Large intestine (tissue), 3 donors: ENCODE results near the gene MGAT4A. TPM values are rescaled to one million over a fixed set of nuclear protein-coding genes. Genes with fewer than 3 reads are reported as not detected.

Experiments
- DNase-seq, 2 donors: peaks; one replicate each; pipeline versions ENCODE4 v3.0.0 to v3.0.0-alpha.2; 2013
- H3K27ac ChIP-seq: one replicate; pipeline ENCODE4 v1.5.1; 2013; ENCODE audit warnings: low read length
- H3K27me3 ChIP-seq: 2 replicates; pipeline ENCODE4 v1.6.1; 2013; ENCODE audit warnings: low read length; ENCODE audit not compliant: control insufficient read depth, insufficient read depth
- H3K36me3 ChIP-seq: 2 replicates; pipeline ENCODE4 v1.6.1; 2013; ENCODE audit warnings: low read length; ENCODE audit not compliant: control insufficient read depth, insufficient read depth
- H3K4me1 ChIP-seq: one replicate; pipeline ENCODE4 v1.6.1; 2013; ENCODE audit warnings: low read length; ENCODE audit not compliant: control insufficient read depth, insufficient read depth
- H3K4me3 ChIP-seq: one replicate; pipeline ENCODE4 v1.5.1; 2013; ENCODE audit warnings: low read length
- H3K9me3 ChIP-seq: one replicate; pipeline ENCODE4 v1.6.1; 2013; ENCODE audit warnings: mild to moderate bottlenecking, low read depth, low read length, moderate library complexity; ENCODE audit not compliant: control insufficient read depth
- WGBS: methylation state at CpG from one replicate; pipeline ENCODE4 v1.1.5; 2013; ENCODE audit warnings: low lambda C conversion rate; ENCODE audit not compliant: insufficient coverage; 5-methylcytosine and 5-hydroxymethylcytosine counted together
- polyA plus RNA-seq: library from polyadenylated mRNA; unstranded; fragments of 120-200 nt; gene quantifications from one replicate; pipeline ENCODE4 v1.2.1, GENCODE V29; 2013

The MGAT4A gene
- polyA plus RNA-seq, 1 donor: 37.5 TPM

DNA sequence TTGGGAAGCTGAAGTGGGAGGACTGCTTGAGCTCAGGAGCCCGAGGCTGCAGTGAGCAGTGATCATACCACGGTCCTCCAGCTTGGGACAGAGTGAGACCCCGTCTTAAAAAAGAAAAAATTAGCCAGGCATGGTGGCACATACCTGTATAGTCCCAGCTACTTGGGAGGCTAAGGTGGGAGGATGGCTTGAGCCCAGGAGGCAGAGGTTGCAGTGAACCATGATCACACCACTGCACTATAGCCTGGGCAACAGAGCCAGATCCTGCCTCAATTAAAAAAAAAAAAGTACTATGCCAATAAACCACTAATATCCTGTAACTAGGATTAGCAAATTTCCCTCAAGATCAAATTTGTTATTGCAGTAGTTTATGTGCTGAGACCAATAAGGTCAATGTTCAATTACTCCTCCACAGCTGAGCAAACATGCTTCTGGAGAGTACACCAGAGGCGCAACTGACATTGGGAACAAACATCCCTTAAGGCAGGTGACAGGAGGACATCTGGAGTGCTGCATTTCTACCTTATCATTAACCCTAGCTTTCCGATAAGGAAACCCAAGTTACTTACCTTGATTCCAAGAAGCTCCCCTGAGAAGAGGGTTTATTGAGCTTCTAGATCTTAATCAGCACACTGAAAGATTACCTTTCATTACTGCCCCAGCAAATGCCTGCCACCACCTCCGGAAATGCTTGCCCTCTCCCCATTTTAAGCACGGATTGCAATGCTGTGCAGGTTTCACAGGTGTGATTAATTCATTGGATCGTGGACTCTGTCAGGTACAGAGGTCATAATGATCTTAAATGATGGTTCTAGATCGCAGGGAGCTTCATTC, 26.2 kb downstream of the MGAT4A start:
- peaks cover 45% of the 10 kb centered on the region for H3K4me1 ChIP-seq
- no CpG with 5 or more reads among the region's 9 CpGs for WGBS
- H3K27me3 ChIP-seq: no peaks in the 10 kb centered on the region
- H3K36me3 ChIP-seq: no peaks in the 10 kb centered on the region
- peak overlapping the region; percentile 77 for H3K27ac ChIP-seq
- H3K4me3 ChIP-seq: no peak overlapping the region
- peak; percentile 91 to 97 for DNase-seq
- H3K9me3 ChIP-seq: no peaks in the 10 kb centered on the region

DNA sequence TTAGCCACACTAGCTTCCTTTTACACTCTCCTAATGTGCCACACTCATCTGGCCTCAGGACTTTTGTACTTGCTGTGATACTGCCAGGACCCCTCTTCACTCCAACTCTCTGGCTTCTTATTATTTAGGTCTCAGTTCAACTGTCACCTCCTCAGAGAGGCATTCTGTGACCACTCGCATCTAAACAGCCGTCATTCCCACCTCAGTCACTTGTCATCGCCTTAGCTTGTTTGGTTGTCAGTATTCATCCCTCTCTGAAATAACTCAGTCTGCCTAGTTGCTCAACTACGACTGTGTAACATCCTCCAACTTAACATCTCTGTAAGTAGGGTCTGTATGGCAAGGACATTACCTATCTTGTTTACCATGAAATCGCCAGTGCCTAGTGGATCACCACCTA, 27.2 kb downstream of the MGAT4A start:
- Histone ChIP-seq H3K4me1 (peaks cover 49% of the 10 kb centered on the region), H3K36me3 (no peaks in the 10 kb centered on the region), H3K27me3 (no peaks in the 10 kb centered on the region), H3K4me3 (no peak overlapping the region), H3K27ac (peak overlapping the region; percentile 77), H3K9me3 (no peaks in the 10 kb centered on the region)
- DNase-seq: no peak
- 100% methylated on average over 1 of the region's 5 CpGs for WGBS

DNA sequence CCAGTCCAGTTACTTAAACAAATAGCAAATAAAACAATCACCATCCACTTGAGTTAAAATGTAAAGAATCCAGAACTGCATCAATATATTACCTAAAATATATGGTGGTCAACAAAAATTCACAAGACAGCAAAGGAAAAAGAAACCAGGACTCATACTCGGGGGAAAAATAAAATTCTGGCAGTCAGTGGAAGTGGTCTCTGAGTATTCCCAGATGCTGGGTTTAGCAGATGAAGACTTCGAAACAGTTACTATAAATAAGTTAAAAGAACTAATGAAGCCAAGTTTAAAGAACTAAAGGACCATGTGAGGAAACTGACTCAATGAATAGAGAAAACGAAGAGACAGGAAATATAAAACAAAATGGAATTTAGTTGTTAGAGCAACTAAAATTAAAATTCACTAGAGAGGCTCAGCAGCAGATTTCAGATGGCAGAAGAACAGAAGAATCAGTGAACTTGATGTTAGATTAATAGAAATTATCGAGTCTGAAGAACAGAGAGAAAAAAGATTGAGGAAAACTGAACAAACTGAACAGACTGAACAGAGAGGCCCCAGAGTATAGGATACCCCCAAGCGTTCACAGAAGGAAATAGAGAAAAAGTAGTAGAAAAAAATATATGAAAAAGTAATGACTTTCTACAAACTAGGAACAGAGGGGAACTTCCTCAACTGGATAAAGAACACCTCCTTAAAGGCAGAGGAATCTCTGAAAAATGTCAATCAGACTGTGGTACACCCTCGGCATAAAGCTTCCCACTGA, 27.9 kb downstream of the MGAT4A start:
- Histone ChIP-seq H3K4me3 (no peak overlapping the region), H3K36me3 (no peaks in the 10 kb centered on the region), H3K9me3 (no peaks in the 10 kb centered on the region), H3K4me1 (peaks cover 49% of the 10 kb centered on the region), H3K27ac (peak overlapping the region; percentile 77), H3K27me3 (no peaks in the 10 kb centered on the region)
- 63% methylated on average over 4 of the region's 6 CpGs for WGBS
- no peak for DNase-seq

DNA sequence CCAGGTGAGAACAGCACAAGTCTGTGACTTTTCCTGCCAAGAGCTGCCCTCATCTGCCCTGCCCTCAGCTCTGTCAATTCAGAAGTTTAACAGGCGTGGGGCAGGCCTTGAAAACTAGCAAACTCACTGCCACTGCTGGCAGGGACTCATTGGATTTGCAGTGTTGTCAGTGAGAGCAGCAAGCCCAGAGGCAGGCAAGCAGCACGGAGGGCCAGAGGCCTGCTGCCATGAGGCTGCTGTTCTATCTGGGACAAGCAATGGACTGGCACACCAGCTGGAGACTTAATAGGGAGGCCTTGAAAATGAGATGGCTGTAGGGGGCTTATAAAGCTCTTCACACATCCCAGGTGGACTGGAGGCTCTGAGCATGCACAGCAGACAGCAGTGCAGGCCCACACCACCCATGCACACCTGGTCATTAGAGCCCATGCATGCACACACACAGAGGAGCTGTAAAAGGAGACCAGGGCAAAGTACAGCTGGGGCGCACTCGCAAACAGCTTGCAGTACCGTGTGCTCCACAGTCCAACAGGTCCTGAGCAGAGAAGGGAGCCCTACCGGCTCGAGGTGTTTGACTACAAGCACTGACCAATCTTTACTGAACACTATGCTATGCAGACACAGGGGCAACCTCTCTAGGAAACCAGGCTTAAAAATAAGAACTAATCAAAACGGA, 28.7 kb downstream of the MGAT4A start:
- Histone ChIP-seq H3K4me3 (no peak overlapping the region), H3K4me1 (peaks cover 49% of the 10 kb centered on the region), H3K36me3 (no peaks in the 10 kb centered on the region), H3K27ac (peak overlapping the region; percentile 77), H3K27me3 (no peaks in the 10 kb centered on the region), H3K9me3 (no peaks in the 10 kb centered on the region)
- peak; percentile 90 to 95 for DNase-seq
- no CpG with 5 or more reads among the region's 8 CpGs for WGBS

DNA sequence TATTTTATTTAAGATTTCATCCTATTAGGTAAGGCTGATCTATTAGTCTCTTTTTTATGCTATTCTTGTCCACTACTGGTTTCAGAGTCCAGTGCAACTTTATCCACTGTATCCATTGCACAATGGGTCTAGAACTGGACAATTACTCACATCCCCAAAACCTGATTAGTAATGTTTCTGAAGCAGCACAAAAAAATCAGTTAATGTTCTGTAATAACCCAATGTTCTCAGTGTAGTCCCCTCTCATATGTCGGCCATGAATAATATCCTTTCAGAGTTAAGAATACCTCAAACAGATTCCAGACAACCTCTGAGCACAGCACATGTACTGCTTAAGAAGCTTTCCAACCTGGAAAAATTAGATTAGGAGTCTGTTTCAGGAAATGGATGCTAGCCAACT, 29.7 kb downstream of the MGAT4A start:
- Histone ChIP-seq H3K4me1 (peaks cover 49% of the 10 kb centered on the region), H3K4me3 (no peak overlapping the region), H3K27me3 (no peaks in the 10 kb centered on the region), H3K9me3 (no peaks in the 10 kb centered on the region), H3K36me3 (no peaks in the 10 kb centered on the region), H3K27ac (peak overlapping the region; percentile 77)
- no peak for DNase-seq
- no CpG with 5 or more reads among the region's 1 CpG for WGBS

DNA sequence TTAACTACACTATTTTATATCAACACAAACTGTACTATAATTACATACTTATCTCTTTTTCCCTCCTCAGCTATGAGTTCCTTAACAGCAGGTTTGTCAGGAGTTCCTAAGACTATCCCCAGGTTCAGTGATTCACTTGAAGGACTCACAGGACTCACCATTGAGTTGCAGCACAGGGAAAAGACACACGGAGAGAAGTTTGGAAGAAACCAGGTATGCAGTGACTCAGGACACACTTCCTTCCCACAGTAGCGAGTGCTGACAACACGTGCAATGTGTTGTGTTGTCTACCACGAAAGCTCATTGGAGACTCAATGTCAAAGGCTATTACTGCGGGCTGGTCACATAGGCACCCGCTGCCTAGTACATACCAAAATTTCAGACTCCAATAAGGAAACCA, 32.0 kb downstream of the MGAT4A start:
- H3K36me3 ChIP-seq: no peaks in the 10 kb centered on the region
- no peak overlapping the region for H3K27ac ChIP-seq
- no peak overlapping the region for H3K4me3 ChIP-seq
- no peaks in the 10 kb centered on the region for H3K9me3 ChIP-seq
- DNase-seq: no peak
- H3K4me1 ChIP-seq: peaks cover 37% of the 10 kb centered on the region
- WGBS: no CpG with 5 or more reads among the region's 6 CpGs
- H3K27me3 ChIP-seq: no peaks in the 10 kb centered on the region

DNA sequence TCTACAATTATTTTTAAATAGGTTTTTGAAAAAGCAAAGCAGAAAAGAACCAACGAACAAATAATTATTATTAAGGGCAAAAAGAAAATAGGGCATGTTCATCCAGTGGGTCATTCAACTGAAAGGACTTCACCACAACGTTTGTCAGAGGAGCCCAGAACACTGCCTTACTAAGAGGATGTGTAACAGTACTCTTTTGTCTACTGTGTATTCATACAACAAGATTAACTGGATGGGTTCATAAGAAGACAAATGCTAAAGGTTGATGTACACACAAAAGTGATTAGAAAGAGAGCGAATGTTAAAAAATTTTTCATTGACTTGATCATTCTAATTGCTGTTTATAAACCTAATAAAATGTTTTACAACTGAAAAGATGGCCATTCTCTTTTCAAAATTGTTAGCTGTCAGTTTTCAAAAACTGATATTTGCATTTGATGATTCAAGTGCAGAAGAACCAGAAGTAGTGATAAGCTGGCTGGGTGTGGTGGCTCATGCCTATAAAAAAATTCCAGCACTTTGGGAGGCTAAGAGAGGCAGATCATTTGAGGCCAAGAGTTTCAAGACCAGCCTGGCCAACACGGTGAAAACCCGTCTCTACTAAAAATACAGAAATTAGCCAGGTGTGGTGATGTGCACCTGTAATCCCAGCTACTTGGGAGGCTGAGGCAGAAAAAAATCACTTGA, 33.1 kb downstream of the MGAT4A start:
- no peaks in the 10 kb centered on the region for H3K27me3 ChIP-seq
- no peaks in the 10 kb centered on the region for H3K36me3 ChIP-seq
- 84% methylated on average over 2 of the region's 5 CpGs for WGBS
- no peak overlapping the region for H3K4me3 ChIP-seq
- no peak overlapping the region for H3K27ac ChIP-seq
- DNase-seq: no peak
- peaks cover 26% of the 10 kb centered on the region for H3K4me1 ChIP-seq
- H3K9me3 ChIP-seq: no peaks in the 10 kb centered on the region

DNA sequence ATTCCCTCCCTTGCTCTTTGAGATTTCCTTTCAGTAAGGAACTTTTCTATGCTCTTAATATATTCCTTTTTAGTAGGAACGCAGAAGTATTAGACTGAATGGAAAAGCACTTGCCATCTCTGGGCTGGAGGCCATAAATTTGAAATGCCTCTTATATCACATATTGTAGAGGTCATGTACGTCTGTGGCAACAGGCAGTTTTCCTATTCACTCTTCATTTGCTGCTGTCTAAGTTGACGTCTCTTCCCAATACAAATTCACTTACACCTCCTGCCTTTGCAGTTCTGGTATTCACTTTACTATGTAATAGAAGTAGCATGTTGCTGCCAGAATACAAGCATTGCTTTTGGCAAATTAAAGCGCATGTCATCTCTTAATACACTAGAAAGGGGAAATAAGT, 34.7 kb downstream of the MGAT4A start:
- Histone ChIP-seq H3K27ac (no peak overlapping the region), H3K36me3 (no peaks in the 10 kb centered on the region), H3K27me3 (no peaks in the 10 kb centered on the region), H3K4me3 (no peak overlapping the region), H3K4me1 (peaks cover 10% of the 10 kb centered on the region), H3K9me3 (no peaks in the 10 kb centered on the region)
- no peak for DNase-seq
- 100% methylated on average over 1 of the region's 4 CpGs for WGBS

DNA sequence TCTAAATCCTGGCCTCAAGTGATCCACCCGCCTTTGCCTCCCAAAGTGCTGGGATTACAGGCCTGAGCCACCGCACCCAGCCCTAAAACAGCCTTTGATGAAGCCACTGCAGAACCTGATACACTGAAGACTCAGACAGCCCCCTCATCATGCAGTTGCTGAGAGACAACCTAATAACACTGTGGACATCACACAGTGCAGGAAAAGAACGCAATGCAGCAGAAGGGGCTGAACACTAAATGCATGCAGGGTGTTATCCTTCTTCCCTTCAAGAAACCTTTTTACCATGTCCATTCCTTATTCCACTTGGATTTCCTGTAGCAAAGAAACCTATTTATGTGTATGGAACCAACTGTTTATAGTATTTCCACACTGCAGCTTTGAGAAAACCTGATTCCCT, 35.7 kb downstream of the MGAT4A start:
- no peaks in the 10 kb centered on the region for H3K9me3 ChIP-seq
- H3K27ac ChIP-seq: no peak overlapping the region
- H3K36me3 ChIP-seq: no peaks in the 10 kb centered on the region
- WGBS: no CpG with 5 or more reads among the region's 3 CpGs
- H3K4me1 ChIP-seq: peaks cover 5% of the 10 kb centered on the region
- H3K4me3 ChIP-seq: no peak overlapping the region
- DNase-seq: no peak
- H3K27me3 ChIP-seq: no peaks in the 10 kb centered on the region

DNA sequence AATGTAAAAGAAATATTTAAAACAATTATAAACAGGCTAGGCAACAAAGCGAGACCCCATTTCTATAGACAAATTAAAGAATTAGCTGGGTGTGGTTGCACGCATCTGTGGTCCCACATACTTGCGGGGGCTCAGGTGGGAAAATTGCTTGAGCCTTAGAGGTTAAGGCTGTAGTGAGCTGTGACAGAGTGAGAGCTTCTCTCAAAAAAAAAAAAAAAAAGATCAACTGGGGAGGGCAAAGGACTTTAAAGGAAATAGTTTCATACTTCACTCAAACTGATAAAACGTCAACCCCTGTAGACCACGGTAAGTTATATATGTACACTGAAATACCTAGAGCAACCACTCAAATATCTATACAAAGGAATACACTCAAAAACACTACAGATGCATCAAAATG, 37.5 kb downstream of the MGAT4A start:
- Histone ChIP-seq H3K9me3 (no peaks in the 10 kb centered on the region), H3K4me1 (no peaks in the 10 kb centered on the region), H3K27me3 (no peaks in the 10 kb centered on the region), H3K36me3 (no peaks in the 10 kb centered on the region), H3K4me3 (no peak overlapping the region), H3K27ac (no peak overlapping the region)
- WGBS: 93% methylated on average over 3 of the region's 5 CpGs
- DNase-seq: no peak
